Fibroblast of villous mesenchyme (primary cell): ENCODE data around the gene PXDN. TPM values are rescaled to one million over a fixed set of nuclear protein-coding genes. Genes with fewer than 3 reads are reported as not detected.
"Not testable (repeated sequence)": the region's sequence is repeated elsewhere in the genome, so short reads cannot be mapped to it uniquely, and the experiment has no call there.

Experiments used
- DNase-seq: peaks from one replicate; pipeline ENCODE4 v3.0.0-alpha.2; 2010; ENCODE audit warnings: low read depth
- H3K4me3 ChIP-seq: 2 replicates; pipeline ENCODE4 v1.5.1; 2011; ENCODE audit warnings: low read depth, mild to moderate bottlenecking, low read length
- total RNA-seq: library from RNA; depleted of rRNA; stranded (reverse); fragments of >200 nt; gene quantifications from 2 replicates; pipeline ENCODE4 v1.2.3, GENCODE V29; 2012
- TF ChIP-seq, protein P1 (sequence below): IDR thresholded peaks from 2 replicates; pipeline ENCODE4 v1.5.1; 2012; ENCODE audit warnings: low read depth, mild to moderate bottlenecking, low read length; ENCODE audit not compliant: insufficient read depth

PXDN gene
- total RNA-seq, 1 donor: 296 TPM

DNA sequence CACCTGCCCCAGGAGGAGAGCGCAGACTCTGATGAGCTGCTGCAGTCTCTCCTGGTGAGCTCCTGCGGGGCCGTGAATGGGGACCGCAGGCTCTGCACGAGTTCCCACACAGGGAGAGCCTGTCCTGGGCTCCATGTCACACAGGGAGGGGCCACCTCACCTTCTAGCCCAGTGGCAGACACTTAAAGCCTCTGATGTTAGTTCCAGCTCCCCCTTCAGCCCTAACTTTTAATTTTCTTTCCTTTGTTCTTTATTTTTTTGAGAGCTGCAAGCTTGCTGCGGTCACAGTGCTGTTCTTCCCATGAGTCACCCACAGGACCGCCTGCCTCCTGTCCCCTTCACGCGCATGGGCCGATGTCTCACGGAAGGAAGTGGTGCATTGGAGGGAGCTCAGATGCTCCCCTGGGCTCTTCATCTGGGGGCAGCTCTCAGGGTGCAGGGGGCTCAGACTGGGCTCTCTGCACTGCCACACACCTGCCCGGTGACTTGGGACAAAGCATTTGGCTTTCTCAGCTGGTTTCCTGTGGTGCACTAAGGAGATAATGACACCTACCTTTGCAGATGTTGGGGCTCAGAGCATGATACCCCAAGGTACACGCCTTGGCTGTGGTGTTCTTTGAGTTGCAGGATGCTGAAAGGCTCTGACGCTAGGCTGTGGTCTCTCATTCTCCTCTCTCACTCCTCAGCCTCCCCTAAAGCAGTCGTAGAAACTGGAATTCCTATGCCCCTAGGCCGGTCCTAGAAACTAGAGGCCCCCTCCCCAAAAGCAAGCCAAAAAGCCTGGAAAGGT lies 37.2 kb upstream of the PXDN start:
- TF ChIP-seq, protein P1, sequence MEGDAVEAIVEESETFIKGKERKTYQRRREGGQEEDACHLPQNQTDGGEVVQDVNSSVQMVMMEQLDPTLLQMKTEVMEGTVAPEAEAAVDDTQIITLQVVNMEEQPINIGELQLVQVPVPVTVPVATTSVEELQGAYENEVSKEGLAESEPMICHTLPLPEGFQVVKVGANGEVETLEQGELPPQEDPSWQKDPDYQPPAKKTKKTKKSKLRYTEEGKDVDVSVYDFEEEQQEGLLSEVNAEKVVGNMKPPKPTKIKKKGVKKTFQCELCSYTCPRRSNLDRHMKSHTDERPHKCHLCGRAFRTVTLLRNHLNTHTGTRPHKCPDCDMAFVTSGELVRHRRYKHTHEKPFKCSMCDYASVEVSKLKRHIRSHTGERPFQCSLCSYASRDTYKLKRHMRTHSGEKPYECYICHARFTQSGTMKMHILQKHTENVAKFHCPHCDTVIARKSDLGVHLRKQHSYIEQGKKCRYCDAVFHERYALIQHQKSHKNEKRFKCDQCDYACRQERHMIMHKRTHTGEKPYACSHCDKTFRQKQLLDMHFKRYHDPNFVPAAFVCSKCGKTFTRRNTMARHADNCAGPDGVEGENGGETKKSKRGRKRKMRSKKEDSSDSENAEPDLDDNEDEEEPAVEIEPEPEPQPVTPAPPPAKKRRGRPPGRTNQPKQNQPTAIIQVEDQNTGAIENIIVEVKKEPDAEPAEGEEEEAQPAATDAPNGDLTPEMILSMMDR: no peak
- no peak overlapping the region for H3K4me3 ChIP-seq
- DNase-seq: no peak

GRCh38 chr2:1780693-1781092 lies 36.4 kb upstream of the PXDN start:
- DNase-seq: no peak
- TF ChIP-seq, protein P1: no peak
- H3K4me3 ChIP-seq: no peak overlapping the region

GRCh38 chr2:1780054-1780453 lies 35.7 kb upstream of the PXDN start:
- not testable (repeated sequence) for DNase-seq, H3K4me3 ChIP-seq

DNA sequence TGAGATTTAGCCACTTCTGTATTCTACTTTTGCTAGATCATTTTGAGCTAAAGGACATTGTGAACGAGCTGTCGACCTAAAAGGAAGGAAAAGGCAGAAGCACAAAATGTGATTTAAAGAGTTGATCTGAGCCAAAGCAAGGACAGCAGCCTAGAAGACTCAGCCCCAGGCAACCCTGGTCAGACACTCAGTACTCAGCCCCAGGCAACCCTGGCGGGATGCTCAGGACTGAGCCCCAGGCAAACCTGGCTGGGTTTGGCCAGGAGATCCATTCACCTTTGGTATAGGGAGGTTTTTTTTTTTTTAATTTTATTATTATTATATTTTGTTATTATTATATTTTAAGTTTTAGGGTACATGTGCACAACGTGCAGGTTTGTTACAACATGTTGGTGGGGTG lies 34.3 kb upstream of the PXDN start:
- no peak for DNase-seq
- TF ChIP-seq, protein P1: no peak
- no peak overlapping the region for H3K4me3 ChIP-seq

GRCh38 chr2:1777781-1778180 lies 33.5 kb upstream of the PXDN start:
- DNase-seq: no peak
- no peak overlapping the region for H3K4me3 ChIP-seq
- TF ChIP-seq, protein P1: no peak

- DNase-seq: no peak
- H3K4me3 ChIP-seq: no peak overlapping the region
- TF ChIP-seq, protein P1: no peak
Measured at GRCh38 chr2:1777156-1777555, 32.8 kb upstream of the PXDN start.

DNA sequence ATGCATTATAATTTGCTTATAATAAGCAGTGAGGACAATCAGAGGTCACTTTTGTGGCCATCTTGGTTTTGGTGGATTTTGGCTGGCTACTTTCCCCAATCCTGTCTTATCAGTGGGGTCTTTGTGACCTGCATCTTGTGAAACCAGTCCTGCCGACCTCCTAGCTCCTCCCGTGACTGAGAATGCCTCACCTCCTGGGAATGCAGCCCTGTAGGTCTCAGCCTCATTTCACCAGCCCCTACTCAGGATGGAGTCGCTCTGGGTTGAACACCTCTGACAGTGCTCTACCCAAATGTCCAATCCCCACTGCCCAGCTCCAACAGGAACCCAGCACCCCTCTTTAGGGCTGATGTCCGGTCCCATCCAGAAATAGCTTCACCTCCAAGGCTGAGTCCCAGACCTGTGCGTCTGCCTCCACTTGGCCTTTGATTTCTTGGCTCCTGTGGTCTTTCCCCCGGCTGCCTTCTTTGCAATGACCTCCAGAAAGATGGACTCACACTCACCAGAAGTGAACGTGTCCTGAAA lies 31.3 kb upstream of the PXDN start:
- no peak for DNase-seq
- TF ChIP-seq, protein P1: no peak
- H3K4me3 ChIP-seq: no peak overlapping the region
